Transverse colon (tissue), 4 donors: ENCODE data around the gene UBE2S. TPM values are rescaled to one million over a fixed set of nuclear protein-coding genes. Genes with fewer than 3 reads are reported as not detected.

Experiments used
- DNase-seq: peaks from one replicate; pipeline ENCODE4 v3.0.0-alpha.2; 2019
- H3K27ac ChIP-seq, 4 donors: fragments of 200-600 bp; sonication (generic); 2 replicates each; pipeline ENCODE4 v1.5.1; 2016 to 2018; ENCODE audit warnings: inconsistent platforms in 4 of 4
- H3K27me3 ChIP-seq: fragments of 200-600 bp; sonication (generic); 2 replicates; pipeline ENCODE4 v1.5.1; 2017; ENCODE audit warnings: inconsistent platforms
- H3K36me3 ChIP-seq, 4 donors: fragments of 200-600 bp; sonication (generic); 2 replicates each; pipeline ENCODE4 v1.5.1; 2017 to 2019; ENCODE audit warnings: inconsistent platforms in 4 of 4
- H3K4me1 ChIP-seq, 4 donors: fragments of 200-600 bp; sonication (generic); 2 replicates each; pipeline ENCODE4 v1.5.1; 2017 to 2020; ENCODE audit warnings: inconsistent platforms in 4 of 4
- H3K4me3 ChIP-seq, 4 donors: fragments of 200-600 bp; sonication (generic); 1 replicate in 1 of 4; 2 replicates in 3 of 4; pipeline versions ENCODE4 v1.5.1 to v1.6.1; 2017 to 2019; ENCODE audit warnings: inconsistent platforms in 4 of 4
- H3K9me3 ChIP-seq, 2 donors: fragments of 200-600 bp; sonication (generic); 2 replicates each; pipeline ENCODE4 v1.5.1; 2017 to 2019; ENCODE audit warnings: inconsistent platforms in 2 of 2
- EP300 ChIP-seq: sonication (generic); formaldehyde crosslinking; IDR thresholded peaks from one replicate; pipeline ENCODE4 v1.6.1; 2017; ENCODE audit warnings: antibody characterized with exemption, low read depth
- POLR2A ChIP-seq: fragments of 450-650 bp; IDR thresholded peaks from one replicate; pipeline ENCODE4 v1.6.1; 2016; ENCODE audit warnings: antibody characterized with exemption, mild to moderate bottlenecking, moderate library complexity
- POLR2AphosphoS5 ChIP-seq, 3 donors: sonication (generic); formaldehyde crosslinking; IDR thresholded peaks; one replicate each; pipeline ENCODE4 v1.6.1; 2016; ENCODE audit warnings: antibody characterized with exemption in 3 of 3
- WGBS, 2 donors: methylation state at CpG; one replicate each; pipeline ENCODE4 v1.1.5; 2018; ENCODE audit warnings: low coverage in 1 of 2; 5-methylcytosine and 5-hydroxymethylcytosine counted together
- in situ Hi-C, 4 donors: fragments of 200-750 bp; cut with MboI; loops; one replicate each; pipeline versions ENCODE4 v1.15.0 to v1.15.1; 2017; ENCODE audit warnings: low sequenced_read_pairs in 3 of 4, low pct_ligation_motif_present in 1 of 4, low pct_unique_long_range_greater_than_20kb in 1 of 4
- intact Hi-C: fragments of 100-400 bp; cut with DNase I; formaldehyde crosslinking; loops from one replicate; pipeline ENCODE4 v1.15.1; 2023; ENCODE audit warnings: low total_unique reads
- total RNA-seq, 4 donors: library from RNA; depleted of rRNA; stranded (reverse); fragments of >200 nt; gene quantifications; one replicate each; pipeline ENCODE4 v1.1.0, GENCODE V29; 2016
- TF ChIP-seq, protein P1 (sequence below), 5 experiments: fragments of 200-600 bp in 3 of 5; fragments of 450-650 bp in 2 of 5; sonication (generic) in 3 of 5; IDR thresholded peaks; 1 replicate in 2 of 5; 2 replicates in 3 of 5; pipeline ENCODE4 v1.5.1; 2016 to 2017; ENCODE audit warnings: antibody characterized with exemption in 5 of 5, inconsistent platforms in 3 of 5, mild to moderate bottlenecking in 2 of 5, moderate library complexity in 1 of 5

Gene UBE2S
- total RNA-seq, 4 donors from 2014 or later, result 12.4 to 40.8 (median 18.1) TPM

DNA sequence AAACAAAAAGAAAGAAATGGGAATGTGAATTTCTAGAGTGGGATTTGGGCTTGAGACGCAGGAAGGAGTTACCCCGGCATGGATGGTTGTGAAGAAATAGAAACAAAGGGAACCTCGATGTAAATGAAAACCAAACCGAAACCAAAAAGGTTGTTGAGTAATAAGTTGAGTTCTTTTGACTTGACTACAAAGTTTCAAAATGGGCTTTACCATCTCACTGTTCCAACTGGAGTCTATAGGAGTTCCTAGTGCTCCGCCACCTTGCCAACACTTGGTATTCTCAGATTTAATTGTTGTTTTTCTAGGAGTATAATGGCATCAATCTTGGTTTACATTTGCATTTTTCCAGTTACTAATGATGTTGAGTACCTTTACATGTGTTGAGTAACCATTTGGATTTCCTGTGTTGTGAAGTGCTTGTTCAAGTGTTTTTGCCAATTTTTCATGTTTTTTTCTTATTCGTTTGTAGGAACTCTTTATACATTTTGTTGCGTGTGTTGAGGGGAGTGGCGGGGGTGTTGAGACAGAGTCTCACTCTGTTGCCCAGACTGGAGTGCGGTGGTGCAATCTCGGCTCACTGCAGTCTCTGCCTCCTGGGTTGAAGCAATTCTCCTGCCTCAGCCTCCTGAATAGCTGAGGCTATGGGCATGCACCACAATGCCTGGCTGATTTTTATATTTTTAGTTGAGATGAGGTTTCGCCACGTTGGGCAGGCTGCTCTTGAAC, 9.2 kb downstream of the UBE2S start:
- Histone ChIP-seq H3K36me3 (peaks cover 0 to 16% (median 0%) of the 10 kb centered on the region in 4 donors), H3K27me3 (no peaks in the 10 kb centered on the region), H3K9me3 (no peaks in the 10 kb centered on the region), H3K4me3 (no peak overlapping the region), H3K27ac (no peak overlapping the region), H3K4me1 (no peaks in the 10 kb centered on the region)
- in situ Hi-C loops, result loop anchor here in 1 of 4 donors (25.0 kb wide), 1 partner anchor 111 kb away; the partner anchor contains the start of genes BRSK1 and HSPBP1
- TF ChIP-seq, protein P1, sequence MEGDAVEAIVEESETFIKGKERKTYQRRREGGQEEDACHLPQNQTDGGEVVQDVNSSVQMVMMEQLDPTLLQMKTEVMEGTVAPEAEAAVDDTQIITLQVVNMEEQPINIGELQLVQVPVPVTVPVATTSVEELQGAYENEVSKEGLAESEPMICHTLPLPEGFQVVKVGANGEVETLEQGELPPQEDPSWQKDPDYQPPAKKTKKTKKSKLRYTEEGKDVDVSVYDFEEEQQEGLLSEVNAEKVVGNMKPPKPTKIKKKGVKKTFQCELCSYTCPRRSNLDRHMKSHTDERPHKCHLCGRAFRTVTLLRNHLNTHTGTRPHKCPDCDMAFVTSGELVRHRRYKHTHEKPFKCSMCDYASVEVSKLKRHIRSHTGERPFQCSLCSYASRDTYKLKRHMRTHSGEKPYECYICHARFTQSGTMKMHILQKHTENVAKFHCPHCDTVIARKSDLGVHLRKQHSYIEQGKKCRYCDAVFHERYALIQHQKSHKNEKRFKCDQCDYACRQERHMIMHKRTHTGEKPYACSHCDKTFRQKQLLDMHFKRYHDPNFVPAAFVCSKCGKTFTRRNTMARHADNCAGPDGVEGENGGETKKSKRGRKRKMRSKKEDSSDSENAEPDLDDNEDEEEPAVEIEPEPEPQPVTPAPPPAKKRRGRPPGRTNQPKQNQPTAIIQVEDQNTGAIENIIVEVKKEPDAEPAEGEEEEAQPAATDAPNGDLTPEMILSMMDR (IDR thresholded peaks at IDR 0.05), result no peak
- TF ChIP-seq POLR2A, result no peak
- TF ChIP-seq POLR2AphosphoS5 (IDR thresholded peaks at IDR 0.05), result no peak
- no peak for TF ChIP-seq EP300
- intact Hi-C loops, result no loop called here
- WGBS, 2 donors, result 78 to 79% methylated on average over 4 to 12 of the region's 12 CpGs
- no peak for DNase-seq

DNA sequence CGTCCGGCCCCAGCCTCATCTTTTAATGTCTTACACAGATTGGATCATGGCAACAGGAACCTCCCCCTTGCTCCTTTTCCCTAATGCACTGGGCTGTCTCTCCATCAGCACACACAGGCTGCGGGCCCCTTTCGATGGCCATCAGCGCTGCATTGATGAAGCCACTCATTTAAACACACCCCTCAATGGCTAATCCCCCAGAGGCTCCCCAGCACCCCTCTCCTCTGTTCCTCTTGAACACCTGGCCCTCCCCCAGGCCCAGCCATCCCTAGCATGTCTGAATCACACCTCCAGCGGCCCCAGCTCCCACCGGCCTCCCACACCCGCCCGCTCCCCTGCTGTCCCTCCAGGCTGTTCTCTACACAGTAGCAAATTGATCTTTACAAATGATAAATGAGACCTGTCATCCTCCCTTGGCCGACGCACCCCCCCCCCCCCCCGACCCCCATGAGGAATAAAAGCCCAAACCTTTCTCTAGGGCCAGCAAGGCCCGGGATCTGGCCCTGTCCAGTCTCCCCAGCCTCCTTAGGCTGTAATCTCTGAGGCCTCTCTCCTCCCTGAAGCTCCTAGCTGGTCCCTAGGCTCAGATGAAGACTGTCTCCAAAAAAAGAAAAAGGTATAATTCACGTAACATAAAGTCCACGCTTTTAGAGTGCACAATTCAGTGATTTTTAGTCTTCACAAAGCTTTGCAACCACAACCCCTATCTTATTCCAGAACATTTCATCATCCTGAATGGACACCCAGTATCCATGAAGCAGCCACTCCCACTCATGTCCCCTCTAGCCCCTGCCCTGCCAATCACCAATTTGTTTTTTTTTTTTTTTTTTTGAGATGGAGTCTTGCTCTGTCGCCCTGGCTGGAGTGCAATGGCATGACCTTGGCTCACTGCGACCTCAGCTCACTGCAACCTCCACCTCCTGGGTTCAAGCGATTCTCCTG, 14.5 kb downstream of the UBE2S start:
- intact Hi-C loops, result no loop called here
- Histone ChIP-seq H3K27ac (no peak overlapping the region), H3K4me1 (peaks cover 7 to 21% (median 9%) of the 10 kb centered on the region in 4 donors), H3K27me3 (no peaks in the 10 kb centered on the region), H3K9me3 (no peaks in the 10 kb centered on the region), H3K4me3 (no peak overlapping the region), H3K36me3 (peaks cover 0 to 6% (median 0%) of the 10 kb centered on the region in 4 donors)
- WGBS, 2 donors, result 79 to 90% methylated on average over 7 to 18 of the region's 18 CpGs
- TF ChIP-seq POLR2AphosphoS5 (IDR thresholded peaks at IDR 0.05) (no peak), EP300 (no peak), POLR2A (no peak)
- TF ChIP-seq, protein P1 (IDR thresholded peaks at IDR 0.05), result no peak
- no peak for DNase-seq
- in situ Hi-C loops, result loop anchor here in 1 of 4 donors (25.0 kb wide), 1 partner anchor 106 kb away; the partner anchor contains the start of genes BRSK1 and HSPBP1

DNA sequence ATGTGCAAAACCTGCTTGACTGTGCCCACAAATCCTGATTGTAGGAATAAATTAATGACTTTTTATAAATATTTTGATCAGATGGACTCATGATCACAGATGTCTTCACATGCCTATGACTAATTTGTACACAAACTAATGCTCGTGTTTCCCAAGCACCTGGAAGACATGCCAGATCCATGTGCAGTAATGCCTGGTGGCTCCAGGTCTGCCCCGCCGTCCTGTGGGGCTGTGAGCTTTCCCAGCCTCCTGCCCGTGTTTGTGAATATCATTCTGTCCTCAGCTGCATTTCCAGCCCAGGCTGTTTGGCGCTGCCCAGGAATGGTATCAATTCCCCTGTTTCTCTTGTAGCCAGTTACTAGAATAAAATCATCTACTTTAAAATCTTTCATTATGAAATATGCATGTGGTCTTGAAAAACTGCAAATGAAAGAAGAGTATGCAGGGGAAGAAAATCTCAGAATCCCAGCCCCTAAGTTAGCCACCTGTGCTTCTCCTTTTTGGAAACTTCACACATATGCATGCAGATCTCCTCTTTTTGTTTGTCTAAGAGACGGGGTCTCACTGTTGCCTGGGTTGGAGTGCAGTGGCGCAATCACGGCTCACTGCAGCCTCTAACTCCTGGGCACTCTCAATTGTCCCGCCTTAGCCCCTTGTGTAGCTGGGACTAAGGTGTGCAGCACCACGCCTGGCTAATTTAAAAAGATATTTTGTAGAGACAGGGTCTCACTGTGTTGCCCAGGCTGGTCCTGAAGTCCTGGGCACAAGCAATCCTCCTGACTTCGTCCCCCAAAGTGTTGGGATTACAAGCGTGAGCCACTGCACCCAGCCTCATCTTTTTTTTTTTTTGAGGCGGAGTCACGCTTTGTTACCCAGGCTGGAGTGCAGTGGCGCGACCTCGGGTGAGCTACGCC, 15.6 kb downstream of the UBE2S start:
- H3K4me3 ChIP-seq, result no peak overlapping the region
- no peak overlapping the region for H3K27ac ChIP-seq
- no peaks in the 10 kb centered on the region for H3K27me3 ChIP-seq
- TF ChIP-seq EP300, result no peak
- TF ChIP-seq, protein P1 (IDR thresholded peaks at IDR 0.05), result no peak
- TF ChIP-seq POLR2AphosphoS5 (IDR thresholded peaks at IDR 0.05), result no peak
- no peak for TF ChIP-seq POLR2A
- H3K9me3 ChIP-seq, result no peaks in the 10 kb centered on the region
- WGBS, 2 donors, result 76 to 77% methylated on average over 10 to 18 of the region's 18 CpGs
- H3K4me1 ChIP-seq, result peaks cover 19 to 32% (median 20%) of the 10 kb centered on the region in 4 donors
- H3K36me3 ChIP-seq, result peaks cover 0 to 6% (median 0%) of the 10 kb centered on the region in 4 donors
- intact Hi-C loops, result no loop called here
- in situ Hi-C loops, result loop anchor here in 1 of 4 donors (25.0 kb wide), 1 partner anchor 105 kb away; the partner anchor contains the start of genes BRSK1 and HSPBP1
- DNase-seq, result no peak
